ENCODE measurements around the gene PLCG1. TPM values are rescaled to one million over a fixed set of nuclear protein-coding genes. Genes with fewer than 3 reads are reported as not detected.

The PLCG1 gene
- total RNA-seq, 1 donor from 2014 or later, result 89.3 TPM

- H3K36me3 ChIP-seq (ENCODE audit: control insufficient read depth, insufficient read depth, low read length), result peaks cover 3% of the 10 kb centered on the region
- TF ChIP-seq CTCF (IDR thresholded peaks at IDR 0.05; ENCODE audit: insufficient read depth, low read length, poor library complexity, severe bottlenecking), result no peak
- no peaks in the 10 kb centered on the region for H3K27me3 ChIP-seq (ENCODE audit: control insufficient read depth, insufficient read depth, low read length)
- no peak for DNase-seq (ENCODE audit: low read depth)
- H3K4me3 ChIP-seq (ENCODE audit: low read depth, low read length), result no peak overlapping the region
Observed at GRCh38 chr20:41196653-41197225, 59.4 kb downstream of the PLCG1 start.

GRCh38 chr20:41198443-41198842, 61.1 kb downstream of the PLCG1 start:
- no peak for TF ChIP-seq CTCF (IDR thresholded peaks at IDR 0.05; ENCODE audit: insufficient read depth, low read length, poor library complexity, severe bottlenecking)
- Histone ChIP-seq H3K36me3 (ENCODE audit: control insufficient read depth, insufficient read depth, low read length) (peaks cover 2% of the 10 kb centered on the region), H3K4me3 (ENCODE audit: low read depth, low read length) (no peak overlapping the region), H3K27me3 (ENCODE audit: control insufficient read depth, insufficient read depth, low read length) (no peaks in the 10 kb centered on the region)
- no peak for DNase-seq (ENCODE audit: low read depth)

- H3K36me3 ChIP-seq (ENCODE audit: control insufficient read depth, insufficient read depth, low read length), result peaks cover 4% of the 10 kb centered on the region
- DNase-seq (ENCODE audit: low read depth), result no peak
- no peaks in the 10 kb centered on the region for H3K27me3 ChIP-seq (ENCODE audit: control insufficient read depth, insufficient read depth, low read length)
- no peak for TF ChIP-seq CTCF (IDR thresholded peaks at IDR 0.05; ENCODE audit: insufficient read depth, low read length, poor library complexity, severe bottlenecking)
- H3K4me3 ChIP-seq (ENCODE audit: low read depth, low read length), result no peak overlapping the region
Observed at GRCh38 chr20:41200446-41201202, 63.3 kb downstream of the PLCG1 start.

- Histone ChIP-seq H3K27me3 (ENCODE audit: control insufficient read depth, insufficient read depth, low read length) (no peaks in the 10 kb centered on the region), H3K36me3 (ENCODE audit: control insufficient read depth, insufficient read depth, low read length) (peaks cover 4% of the 10 kb centered on the region), H3K4me3 (ENCODE audit: low read depth, low read length) (no peak overlapping the region)
- no peak for DNase-seq (ENCODE audit: low read depth)
- no peak for TF ChIP-seq CTCF (IDR thresholded peaks at IDR 0.05; ENCODE audit: insufficient read depth, low read length, poor library complexity, severe bottlenecking)
Observed at GRCh38 chr20:41201760-41202159, 64.4 kb downstream of the PLCG1 start.

- H3K36me3 ChIP-seq (ENCODE audit: control insufficient read depth, insufficient read depth, low read length), result peaks cover 4% of the 10 kb centered on the region
- H3K4me3 ChIP-seq (ENCODE audit: low read depth, low read length), result no peak overlapping the region
- DNase-seq (ENCODE audit: low read depth), result no peak
- TF ChIP-seq CTCF (IDR thresholded peaks at IDR 0.05; ENCODE audit: insufficient read depth, low read length, poor library complexity, severe bottlenecking), result no peak
- no peaks in the 10 kb centered on the region for H3K27me3 ChIP-seq (ENCODE audit: control insufficient read depth, insufficient read depth, low read length)
Observed at GRCh38 chr20:41202426-41202825, 65.1 kb downstream of the PLCG1 start.

Data from kidney epithelial cell (primary cell).